ENCODE results near the gene PRSS50.

Gene PRSS50

GRCh38 chr3:46682974-46683373 lies 34.7 kb downstream of the PRSS50 start:
- DNase-seq = no peak

- no peak for DNase-seq
Observed at GRCh38 chr3:46681856-46682540, 35.7 kb downstream of the PRSS50 start.

GRCh38 chr3:46681387-46681786 lies 36.3 kb downstream of the PRSS50 start:
- DNase-seq = no peak

GRCh38 chr3:46680298-46680826 lies 37.3 kb downstream of the PRSS50 start:
- no peak for DNase-seq

GRCh38 chr3:46679681-46680080 lies 38.0 kb downstream of the PRSS50 start:
- no peak for DNase-seq

GRCh38 chr3:46678280-46678679 lies 39.4 kb downstream of the PRSS50 start:
- DNase-seq = no peak

GRCh38 chr3:46677411-46677726 lies 40.3 kb downstream of the PRSS50 start:
- DNase-seq = no peak

- no peak for DNase-seq
Observed at GRCh38 chr3:46676601-46677410, 40.9 kb downstream of the PRSS50 start.

GRCh38 chr3:46675843-46676567 lies 41.7 kb downstream of the PRSS50 start:
- no peak for DNase-seq

GRCh38 chr3:46675426-46675825 lies 42.2 kb downstream of the PRSS50 start:
- DNase-seq = no peak

GRCh38 chr3:46674031-46674845 lies 43.4 kb downstream of the PRSS50 start:
- no peak for DNase-seq

GRCh38 chr3:46673151-46674030 lies 44.3 kb downstream of the PRSS50 start:
- DNase-seq = no peak

- no peak for DNase-seq
Observed at GRCh38 chr3:46672349-46672695, 45.3 kb downstream of the PRSS50 start.

- DNase-seq = no peak
Observed at GRCh38 chr3:46671541-46672348, 45.9 kb downstream of the PRSS50 start.

- no peak for DNase-seq
Observed at GRCh38 chr3:46670891-46671427, 46.7 kb downstream of the PRSS50 start.

- no peak for DNase-seq
Observed at GRCh38 chr3:46670000-46670890, 47.4 kb downstream of the PRSS50 start.

GRCh38 chr3:46669191-46669999 lies 48.3 kb downstream of the PRSS50 start:
- no peak for DNase-seq

GRCh38 chr3:46668591-46668990 lies 49.1 kb downstream of the PRSS50 start:
- no peak for DNase-seq

GRCh38 chr3:46668116-46668515 lies 49.6 kb downstream of the PRSS50 start:
- DNase-seq = no peak
